Astrocyte of the hippocampus (primary cell): Measurements from ENCODE around the gene TBC1D10A.

Experiments used
- DNase-seq: peaks from one replicate; pipeline ENCODE4 v3.0.0; 2011; ENCODE audit warnings: low read depth, low spot score

Gene TBC1D10A

GRCh38 chr22:30301995-30302809, 24.5 kb downstream of the TBC1D10A start:
- peak; percentile 80 for DNase-seq

DNA sequence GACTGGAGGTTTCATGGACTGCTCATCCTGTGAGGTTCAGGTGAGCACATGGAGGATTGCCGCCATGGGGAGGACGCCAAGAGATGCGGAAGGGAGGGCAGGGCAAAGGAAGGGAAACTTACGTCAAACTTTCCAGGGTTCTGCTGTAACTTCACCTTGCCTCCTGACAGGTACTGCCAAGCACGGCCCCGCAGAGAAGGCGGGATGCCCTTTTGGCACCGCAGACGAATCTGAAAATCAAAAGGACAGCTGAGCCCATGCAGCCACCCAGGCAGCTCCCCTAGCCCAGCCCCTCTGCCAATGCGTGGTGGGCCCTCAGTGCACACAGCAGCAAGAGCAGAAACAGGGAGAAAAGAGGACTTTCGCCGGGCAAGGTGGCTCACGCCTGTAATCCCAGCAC, 27.4 kb downstream of the TBC1D10A start:
- no peak for DNase-seq

GRCh38 chr22:30297991-30298701, 28.6 kb downstream of the TBC1D10A start:
- no peak for DNase-seq

- DNase-seq = no peak
Observed at GRCh38 chr22:30297276-30297990, 29.3 kb downstream of the TBC1D10A start.

GRCh38 chr22:30296833-30297232, 29.9 kb downstream of the TBC1D10A start:
- no peak for DNase-seq

DNA sequence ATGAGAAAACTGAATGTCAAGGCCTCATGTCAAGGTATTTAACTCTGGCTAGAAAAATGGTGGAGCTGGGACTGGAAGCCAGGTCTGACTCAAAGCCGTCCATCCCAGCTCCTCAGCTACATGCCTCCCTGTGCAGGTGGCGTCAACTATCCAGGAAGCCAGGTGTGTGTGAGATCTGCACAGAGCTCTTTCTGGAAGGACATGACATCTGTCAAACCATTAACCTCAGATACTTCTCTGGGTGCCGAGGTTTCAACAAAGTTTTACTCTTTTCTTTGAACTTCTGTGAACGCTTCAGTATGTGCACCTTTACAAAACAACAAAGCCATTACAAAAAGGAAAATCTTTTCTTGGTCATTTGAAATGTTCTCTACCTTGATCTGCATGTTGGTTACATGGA, 30.4 kb downstream of the TBC1D10A start:
- DNase-seq = no peak

DNA sequence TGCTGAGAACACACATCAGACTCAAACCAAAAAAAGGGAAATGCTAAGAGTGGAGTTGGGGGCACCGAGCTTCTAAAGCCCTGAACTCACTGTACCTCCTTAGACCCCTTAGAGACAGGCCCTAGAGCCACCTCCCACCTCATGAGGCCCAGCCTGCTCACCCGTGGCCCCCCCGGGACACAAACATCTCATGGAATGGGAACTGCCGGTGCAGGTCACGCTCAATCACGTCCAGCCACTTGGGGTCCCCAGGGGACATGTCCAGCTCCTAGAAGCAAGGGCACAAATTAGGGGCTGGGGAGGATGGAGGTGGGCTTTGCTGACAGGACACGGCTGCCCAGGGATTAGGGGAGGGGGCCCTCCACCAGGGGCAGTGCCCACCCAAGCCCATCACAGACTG, 31.2 kb downstream of the TBC1D10A start:
- no peak for DNase-seq

DNA sequence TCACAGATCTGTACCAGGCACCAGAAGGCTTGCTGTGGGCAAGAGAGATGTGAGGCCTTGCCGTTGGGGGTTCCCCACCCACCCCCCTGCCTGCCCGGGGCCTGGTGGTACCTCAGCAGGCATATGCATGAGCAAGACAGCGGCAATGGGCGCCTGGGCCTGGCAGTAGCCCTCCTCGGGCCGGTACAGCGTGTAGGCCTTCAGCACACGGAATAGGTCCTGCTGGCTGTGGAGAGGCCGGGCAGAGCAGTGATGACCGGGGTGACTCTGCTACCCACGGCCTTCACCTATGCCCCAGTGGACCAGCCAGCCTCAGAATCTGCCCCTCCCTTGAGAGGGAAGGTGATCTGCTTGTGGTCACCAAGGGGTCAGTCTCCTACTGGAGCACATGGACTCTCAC, 31.9 kb downstream of the TBC1D10A start:
- DNase-seq = no peak

DNA sequence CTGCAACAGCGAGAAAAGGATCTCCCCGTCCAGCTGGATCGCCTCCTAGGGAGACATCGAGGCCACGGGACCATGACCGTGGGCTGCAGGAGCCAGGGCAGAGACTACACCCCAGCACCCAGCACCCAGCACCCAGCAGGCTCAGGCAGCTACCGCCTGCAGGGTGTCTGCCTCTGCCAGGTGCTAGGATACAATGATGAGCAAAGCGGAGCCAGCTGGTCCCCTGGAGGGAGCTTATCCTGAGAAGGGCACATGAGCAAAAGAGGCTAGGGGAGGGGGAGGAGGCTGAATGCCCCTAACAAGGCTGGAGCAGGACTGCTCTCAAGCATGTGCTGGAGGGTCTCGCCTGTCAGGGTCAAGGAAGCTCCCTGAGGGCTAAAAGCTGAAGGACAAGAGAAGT, 32.7 kb downstream of the TBC1D10A start:
- no peak for DNase-seq

GRCh38 chr22:30293026-30293425, 33.7 kb downstream of the TBC1D10A start:
- DNase-seq = no peak

DNA sequence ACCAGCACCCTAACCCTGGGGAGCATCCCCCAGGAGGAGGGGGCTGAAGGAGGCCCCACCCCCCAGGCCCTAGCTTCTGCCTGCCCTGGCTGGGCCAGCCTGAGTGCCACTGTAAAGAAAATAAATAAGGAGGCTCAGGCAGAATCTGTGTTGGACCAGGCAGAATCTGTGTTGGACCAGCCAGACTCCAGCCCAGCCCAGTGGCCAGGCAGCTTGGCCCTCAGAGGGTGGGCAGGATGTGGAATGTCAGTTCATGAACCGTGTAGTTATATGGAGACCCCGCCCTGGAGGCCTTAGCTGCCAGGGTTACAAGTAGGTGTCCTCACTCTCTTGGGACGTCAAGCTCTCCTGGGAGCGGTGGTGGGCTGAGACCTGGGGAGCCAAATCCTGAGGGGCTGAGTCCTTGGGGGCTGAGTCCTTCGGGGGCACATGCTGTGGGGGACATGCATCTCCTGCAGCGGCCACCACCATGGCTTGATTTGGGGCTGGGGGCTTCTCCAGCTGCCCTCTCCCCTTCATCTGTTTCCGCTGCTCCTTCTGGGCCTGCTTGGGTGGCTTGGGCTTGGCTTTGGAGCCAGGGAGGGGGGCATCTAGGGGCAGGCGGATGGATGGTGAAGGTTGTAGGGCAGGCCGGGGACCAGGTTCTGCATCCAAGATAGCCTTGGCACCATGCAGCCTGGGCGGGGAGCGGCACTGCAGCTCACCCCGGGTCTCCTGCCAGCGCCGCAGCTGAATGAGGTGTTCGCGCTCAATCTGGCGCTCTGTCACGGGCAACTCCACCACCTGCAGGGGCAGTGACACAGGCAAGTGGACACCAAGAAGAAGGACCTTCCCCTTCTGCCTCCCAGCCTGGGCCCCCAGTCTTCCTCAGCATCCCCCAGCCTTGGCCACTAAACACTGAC, 34.4 kb downstream of the TBC1D10A start:
- no peak for DNase-seq

DNA sequence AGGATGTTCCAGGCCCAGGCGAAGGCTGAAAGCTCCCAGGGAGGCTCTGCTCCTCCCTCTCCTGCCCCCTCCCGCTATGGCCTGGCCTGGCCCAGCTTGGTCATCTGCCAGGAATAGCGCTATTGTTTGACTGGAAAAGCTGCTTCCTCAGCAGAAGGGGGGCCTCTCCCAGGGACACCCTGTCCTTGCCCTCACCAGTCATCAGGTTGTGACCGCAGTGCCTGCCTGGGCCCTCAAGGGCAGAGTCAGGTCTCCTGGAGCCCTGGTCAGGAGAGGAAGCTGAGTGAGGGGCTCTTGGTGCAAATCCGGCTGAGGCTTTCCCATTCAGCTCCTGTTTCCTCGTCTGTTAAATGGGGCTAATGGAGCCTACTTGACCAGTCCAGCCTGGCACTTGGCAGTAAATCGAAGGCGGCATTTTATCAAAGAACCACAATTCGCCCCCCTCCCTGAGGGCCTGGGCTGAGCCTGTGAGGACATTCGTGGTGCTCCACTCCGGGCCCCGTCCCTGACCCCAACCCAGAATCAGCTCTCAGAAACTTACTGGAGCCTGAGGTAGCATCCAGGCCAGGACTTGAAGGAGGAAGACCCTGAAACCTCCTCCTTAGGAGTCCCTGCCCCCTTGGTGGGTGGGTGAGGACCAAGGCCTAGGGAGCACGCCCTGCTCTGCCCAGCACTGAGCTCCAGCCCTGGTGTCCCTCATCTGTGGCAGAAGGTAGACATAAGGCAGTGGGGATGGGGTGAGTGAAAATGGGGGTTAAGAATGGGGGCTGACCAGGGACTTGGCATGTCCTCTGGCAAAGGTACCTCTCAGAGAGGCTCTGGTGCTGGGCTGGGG, 35.5 kb downstream of the TBC1D10A start:
- DNase-seq = peak; percentile 82

GRCh38 chr22:30290342-30291057, 36.2 kb downstream of the TBC1D10A start:
- DNase-seq = peak; percentile 64

DNA sequence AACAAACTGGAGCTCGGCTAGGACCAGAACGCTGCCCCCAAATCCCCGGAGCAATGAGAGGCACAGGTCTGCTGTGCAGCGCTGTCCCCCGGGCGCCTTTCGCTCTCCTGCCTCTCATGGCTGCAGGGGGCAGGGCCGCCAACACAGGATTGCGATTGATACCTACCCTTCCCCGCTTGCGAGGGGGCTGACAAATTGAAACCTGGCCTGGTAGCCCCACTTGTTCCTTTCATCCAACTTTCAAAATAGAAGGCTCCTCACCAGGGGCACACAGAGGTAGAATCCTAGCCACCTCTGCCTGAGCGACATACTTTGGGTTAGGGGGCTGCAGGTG, 36.8 kb downstream of the TBC1D10A start:
- DNase-seq = no peak

- DNase-seq = peak; percentile 99
Observed at GRCh38 chr22:30289141-30289979, 37.4 kb downstream of the TBC1D10A start, which contains the start of gene CASTOR1. CASTOR1 (minus strand) TSS chr22:30289505; CDS start chr22:30289497, 8 bp downstream.

- peak; percentile 17 for DNase-seq
Observed at GRCh38 chr22:30288419-30289140, 38.2 kb downstream of the TBC1D10A start.

DNA sequence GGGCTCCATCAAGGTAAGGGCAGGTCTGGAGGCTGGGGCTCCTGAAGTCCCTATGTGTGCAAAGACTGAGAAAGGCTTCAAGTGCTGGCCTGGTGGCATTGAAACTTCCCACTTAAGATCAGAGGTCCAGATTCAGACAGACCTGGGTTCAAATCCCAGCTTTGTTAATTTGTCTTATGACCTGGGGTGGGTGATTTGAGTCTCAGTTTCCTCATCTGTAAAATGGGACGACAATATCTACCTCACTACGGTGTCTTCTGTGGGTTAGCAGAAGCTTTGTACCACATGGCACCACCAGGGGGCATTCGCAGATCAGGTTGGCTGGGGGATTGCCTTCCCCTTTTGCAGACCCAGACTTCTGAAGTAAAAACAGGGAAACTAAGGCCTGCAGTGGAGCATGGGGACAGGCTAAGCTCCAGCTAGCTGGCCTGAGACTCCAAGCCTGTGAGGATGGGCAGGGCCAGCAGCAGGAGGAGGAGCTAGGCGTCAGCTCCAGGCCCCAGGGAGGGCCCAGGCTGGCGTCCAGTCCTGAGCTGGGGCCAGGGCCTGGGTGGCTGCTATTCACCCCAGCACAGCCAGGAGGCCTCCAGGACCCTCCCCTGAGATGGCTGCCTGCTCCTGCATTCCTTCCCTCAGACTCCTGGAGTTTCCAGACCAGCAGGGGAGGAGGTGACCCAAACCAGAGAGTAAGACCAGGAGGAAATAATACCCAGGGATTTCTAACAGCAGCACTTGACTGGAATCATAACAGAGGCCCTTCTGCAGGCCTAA, 38.9 kb downstream of the TBC1D10A start:
- DNase-seq = peak; percentile 97
